Activated CD8-positive, alpha-beta memory T cell treated with anti-CD3 and anti-CD28 coated beads, Interleukin-2, amount 50 U/mL, for 24 hours (primary cell): ENCODE results near the gene PEPD.

Source experiments
- DNase-seq: peaks from one replicate; pipeline ENCODE4 v3.0.0-alpha.2; 2020; ENCODE audit errors: extremely low read depth

PEPD gene

GRCh38 chr19:33407716-33408115 is 113.9 kb downstream of the PEPD start:
- no peak for DNase-seq

- DNase-seq: no peak
Measured at GRCh38 chr19:33407140-33407551, 114.4 kb downstream of the PEPD start.

GRCh38 chr19:33406521-33407139 is 115.0 kb downstream of the PEPD start:
- peak; percentile 46 for DNase-seq

DNA sequence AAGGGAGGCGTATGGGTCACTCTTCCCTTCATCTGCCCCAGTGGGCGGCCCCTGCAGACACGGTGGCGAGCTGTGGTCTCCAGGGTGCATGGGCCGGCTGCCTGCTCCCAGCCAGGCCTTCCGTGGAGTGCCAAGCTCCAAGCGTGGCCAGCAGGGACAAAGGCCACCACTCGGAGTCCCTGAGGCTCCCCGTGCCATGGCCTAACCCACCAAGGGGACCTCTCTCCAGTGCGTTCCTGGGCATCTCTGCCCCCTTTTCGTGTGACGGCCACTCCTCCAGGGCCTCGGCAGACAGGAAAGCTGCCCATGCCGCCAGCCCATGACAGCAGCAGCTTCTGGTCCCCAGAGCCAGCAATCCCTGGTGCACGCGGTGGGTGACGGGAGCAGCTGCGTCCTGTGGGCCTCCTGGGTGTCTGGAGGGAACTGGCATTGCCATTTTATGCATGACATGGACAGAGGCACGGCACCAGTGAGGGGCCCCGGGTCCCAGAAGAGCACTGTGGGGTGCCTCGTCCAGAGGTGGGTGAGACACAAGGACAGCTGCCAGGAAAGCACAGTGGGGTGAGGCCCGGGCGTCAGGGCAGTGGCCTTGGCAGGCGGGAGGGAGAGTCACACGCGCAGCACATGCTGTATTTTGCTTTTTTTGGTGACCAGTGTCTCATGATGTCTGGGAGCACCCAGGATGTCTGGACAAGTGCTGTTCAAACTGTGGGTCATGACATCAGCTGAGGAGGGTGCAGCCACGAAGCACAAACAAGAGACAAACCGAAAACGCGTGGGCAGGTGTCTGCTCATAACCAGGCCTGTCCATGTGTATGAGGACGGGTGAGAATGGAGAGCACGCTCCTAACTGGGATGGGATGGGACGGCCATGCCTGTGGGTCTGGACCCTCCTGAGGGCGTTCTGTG is 115.8 kb downstream of the PEPD start:
- no peak for DNase-seq

DNA sequence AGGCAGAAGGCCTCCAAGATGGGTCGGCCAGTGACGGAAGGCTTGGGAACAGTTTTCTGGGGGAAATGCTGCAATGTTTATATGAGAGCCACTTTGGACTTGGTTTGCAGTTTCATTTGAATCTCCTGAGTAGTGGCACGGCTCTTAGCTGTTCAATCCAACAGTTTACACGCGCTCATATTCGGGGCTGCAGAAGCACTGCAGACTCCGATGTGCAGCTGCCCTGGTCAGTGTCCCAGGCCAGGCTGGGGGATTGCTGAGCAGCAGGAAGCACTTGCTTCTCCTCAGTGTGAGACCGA is 116.4 kb downstream of the PEPD start:
- DNase-seq: no peak

DNA sequence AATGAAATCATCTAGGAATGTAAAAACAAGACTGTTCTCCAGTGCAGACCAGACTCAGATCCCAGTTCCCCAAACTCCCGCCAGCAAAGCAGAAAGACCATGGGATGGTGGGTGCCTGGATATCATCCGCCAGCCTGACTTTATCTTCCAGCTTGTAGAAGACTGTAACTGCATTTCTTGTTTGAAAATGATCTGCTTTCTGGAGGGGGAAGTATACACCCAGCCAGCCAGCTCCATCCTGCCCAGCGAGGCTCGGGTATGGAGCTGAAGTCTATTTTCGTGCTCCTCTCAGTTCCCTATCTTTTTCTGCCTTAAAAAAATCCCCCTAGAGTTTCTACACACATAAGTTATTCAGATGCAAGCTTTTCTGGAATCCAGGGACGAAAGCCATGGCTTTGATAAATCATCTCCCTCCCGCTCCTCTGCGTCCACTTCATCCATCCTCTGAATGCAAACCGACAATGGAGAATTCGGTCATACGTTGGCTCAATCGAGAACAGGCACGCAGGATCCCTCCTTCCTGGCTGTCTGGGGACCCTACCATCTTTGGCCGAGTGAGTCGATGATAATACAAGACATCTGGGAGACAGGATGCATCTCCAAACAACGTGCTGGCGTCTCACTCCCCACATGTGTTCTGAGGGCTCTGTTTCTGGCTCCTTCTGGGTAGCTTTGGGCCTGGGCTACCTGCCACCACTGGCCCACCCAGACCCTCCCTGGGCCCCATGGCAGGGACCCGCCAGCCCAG is 116.9 kb downstream of the PEPD start:
- no peak for DNase-seq

DNA sequence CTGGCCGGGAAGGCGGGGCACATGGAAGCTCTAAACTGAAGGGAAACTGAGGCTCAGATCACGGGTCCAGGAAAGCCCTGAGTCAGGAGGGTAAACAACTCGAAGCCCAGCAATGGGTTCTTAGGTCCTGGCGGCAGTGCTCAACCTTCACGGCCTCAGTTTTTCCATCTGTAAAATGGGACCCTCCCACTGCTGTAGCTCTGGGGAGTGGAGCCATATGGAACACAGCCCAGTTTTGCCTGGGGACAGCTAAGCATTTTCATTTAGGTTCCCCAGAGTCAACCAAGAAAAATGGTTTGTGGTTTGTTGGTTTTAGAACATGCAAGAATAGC is 117.7 kb downstream of the PEPD start:
- no peak for DNase-seq

DNA sequence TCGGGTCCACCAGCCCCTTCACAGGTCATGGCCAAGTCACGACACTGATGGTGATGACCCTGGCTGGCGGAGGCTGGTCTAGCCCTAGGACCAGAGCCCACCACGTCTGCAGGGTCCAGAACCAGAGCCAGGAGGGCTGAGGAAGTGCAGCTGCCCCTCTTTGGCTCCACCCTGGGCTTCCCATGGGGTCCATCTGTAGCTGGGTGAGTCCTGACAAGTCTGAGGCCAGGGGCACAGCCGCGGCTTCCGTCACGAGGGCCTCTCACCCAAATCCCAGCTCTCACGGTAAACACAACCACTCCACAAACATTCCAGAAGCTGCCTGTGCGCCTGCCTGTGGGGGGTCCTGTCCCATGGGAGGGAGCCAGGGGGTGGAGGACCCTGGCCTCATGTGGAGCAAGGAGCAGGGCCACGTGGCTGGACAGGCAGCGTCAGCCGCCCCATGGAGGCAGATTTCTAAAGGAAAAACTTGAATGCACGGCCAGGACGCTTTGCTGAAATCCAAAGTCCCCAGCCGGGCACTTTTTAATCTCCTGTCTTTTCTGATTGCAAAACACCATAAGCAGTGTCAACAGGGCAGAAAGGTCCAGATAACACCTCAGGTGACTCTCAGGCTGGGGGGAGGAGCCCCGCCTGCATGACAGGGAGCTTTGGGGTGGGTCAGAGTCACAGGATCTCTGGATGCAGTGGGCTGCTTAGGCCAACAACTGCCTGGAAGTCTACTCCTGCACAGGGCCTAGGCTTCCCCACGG is 118.2 kb downstream of the PEPD start:
- no peak for DNase-seq

DNA sequence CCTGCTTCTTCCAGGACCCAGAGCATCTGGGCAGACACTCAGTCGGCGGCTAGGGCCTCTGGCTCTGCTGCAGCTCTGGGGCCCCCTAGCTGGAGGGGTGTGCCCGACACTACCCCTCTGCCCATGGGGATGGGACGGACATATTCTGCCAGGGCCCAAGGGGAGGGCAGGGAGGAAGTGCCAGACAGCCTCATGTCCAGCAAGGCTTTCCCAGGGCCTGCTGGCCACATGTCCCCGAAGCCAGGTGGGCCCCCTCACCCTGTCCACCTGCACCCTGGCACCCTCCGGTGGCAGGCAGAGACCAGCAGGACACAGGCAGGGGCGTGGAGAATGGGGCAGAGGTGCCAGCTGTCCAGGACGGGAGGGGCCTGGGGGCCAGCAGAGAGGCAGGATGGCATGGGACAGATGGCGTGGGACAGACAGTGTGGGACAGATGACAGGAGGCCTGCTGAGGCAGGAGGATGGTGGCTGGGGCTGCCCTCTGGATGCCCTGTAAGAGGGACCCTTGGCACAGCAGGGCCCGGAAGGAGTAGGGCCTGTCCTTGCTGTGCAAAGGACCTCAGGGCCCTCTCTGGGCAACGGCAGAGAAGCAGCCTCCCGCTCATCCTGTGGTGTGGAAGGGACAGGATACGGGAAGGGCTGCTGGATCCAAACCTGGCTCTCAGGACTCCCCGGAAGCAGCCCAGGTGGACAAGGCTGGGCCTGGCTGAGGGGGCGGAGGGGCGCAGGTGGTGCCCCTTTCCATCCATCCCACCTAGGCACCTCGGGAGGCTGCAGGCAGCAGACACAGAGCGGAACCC is 119.0 kb downstream of the PEPD start:
- no peak for DNase-seq

DNA sequence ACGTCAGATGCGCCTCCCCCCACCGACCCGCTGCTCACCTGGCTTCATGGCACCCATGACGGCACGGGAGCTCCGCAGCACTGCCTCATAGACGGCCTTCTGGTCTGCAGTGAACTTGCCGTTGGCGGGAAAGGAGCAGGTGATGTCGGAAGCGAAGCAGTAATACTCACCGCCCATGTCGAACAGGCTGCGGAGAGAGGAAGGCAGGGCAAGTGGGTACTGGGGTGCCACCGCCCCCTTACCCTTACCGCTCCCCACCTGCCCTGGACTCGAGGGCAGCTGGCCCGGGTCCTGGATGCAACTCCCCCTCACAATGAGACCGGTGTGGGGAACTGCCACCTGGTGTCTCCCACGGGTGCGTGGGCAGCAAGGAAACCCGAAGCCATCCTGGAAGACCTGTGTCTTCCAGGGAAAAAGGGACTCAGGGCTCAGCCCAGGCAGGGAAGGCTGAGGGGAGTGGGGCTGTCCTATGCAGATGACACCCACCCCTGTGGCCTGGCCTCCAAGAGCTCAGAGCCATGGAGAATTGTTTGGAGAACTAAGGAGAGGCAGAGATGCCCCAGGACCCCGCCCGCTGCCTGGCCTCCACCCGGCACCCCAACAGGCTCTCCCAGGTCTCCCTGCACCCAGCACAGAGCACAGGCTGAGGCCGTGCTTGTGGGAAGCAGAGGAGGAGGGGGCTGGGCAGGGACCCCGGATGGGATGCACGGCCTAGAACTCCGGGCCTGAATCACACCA is 119.7 kb downstream of the PEPD start:
- no peak for DNase-seq

DNA sequence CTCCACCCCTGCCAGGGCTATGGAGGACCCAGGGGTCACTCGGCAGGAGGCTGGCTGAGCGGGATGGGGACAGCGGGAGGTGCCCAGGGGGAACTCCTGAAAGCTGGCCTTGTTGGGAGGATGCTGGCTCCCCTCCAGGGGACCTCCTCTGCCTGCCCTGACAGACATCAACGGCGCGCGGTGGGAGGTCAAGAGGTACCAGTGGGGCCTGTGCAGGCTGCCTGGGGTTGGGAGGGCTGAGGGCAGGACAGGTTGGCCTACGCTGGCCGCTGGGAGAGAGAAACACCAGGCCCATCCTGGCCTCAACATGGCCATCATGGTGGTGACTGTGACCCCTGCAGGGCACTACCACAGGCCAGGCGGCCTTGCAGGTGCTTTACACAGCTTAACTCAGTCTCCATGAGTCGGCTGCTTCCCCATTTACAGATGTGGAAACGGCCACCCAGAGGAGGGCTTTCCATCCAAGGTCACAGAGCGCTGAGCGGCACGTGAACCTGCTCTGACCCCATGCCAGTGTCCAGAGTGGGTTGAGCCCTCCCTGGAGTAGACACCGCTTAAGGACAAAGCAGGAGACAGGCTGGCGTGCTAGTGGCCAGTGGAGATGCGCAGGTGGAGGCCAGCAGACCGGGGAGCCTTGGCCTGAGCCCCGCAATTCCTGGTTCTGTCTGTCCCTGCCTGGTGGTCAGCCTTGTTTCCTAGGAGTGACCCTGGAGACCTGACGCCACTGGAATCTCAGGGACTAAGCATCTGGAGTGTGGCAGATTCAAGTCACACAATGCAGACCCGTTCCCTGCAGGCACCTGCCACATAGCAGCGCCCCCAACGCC is 120.5 kb downstream of the PEPD start:
- DNase-seq: no peak

GRCh38 chr19:33399745-33400681 is 121.6 kb downstream of the PEPD start:
- no peak for DNase-seq

GRCh38 chr19:33399081-33399744 is 122.4 kb downstream of the PEPD start:
- DNase-seq: no peak

DNA sequence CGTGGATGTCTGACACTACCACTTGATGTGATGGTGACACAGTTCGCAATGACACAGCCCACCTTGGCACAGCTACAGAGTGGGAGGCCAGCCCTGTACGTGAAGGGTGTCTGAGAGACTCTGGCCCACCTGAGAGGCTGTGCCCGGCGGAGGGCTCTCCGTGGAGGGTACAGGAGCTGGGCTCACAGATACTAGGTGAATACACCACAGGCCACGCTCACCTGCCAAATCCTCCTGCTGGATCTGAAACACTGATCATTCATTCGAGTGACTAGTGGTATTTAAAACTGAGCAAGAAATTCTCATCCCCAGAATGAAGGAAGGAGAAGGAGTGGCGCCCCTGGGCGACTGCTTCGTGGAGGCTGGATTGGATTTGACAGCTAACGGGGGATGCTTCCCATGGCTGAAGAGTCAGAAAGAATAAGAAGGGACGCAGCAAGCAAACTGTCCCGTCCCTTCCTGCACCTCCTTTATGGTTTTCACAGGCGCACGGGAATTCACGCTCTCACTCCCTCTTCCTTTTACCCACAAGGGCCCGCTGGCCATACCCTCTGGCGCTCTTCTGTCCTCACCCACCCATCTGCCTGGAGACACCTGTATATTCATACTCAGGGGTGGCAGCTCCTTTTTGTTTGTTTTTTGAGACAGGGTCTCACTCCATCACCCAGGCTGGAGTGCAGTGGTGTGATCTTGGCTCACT is 123.1 kb downstream of the PEPD start:
- DNase-seq: no peak

DNA sequence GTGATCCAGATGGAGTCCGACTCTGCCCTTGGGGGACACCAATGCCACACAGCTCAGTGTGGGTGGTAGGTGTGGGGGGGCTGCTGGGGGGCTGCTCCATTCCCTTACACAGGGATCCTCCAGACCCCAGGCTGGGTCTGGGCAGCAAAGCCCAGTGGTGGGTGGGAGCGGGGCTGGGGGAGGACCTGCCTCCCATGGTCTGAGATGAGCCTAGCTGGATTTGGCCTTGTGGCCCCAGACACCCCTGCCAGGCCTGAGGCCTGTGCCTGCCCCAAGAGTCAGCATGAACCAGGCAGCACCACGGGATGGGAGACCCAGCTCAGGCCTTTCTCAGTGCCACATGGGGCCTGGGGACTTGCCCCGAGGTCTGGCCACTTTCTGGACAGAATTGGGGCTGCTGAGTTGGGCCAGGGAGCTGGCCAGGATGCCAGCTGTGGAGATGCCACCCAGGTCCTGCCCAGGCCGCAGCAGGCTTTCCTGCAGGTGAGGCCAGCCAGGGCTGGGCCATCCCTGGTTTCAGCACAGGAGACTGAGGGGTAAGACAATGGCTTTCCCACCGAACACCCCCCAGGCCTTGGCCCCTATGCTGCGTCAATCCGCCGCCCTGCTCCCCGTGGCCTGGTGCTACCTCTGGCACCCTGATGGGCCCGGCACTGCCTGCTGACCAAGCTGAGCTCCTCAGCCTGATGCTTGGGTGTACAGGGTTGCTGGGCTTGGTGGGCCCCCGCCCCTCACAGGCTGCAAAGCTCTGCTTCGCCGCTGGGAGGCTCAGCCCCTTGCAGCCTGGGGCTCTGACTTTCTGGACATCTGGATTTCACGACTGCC is 123.8 kb downstream of the PEPD start:
- DNase-seq: no peak

GRCh38 chr19:33396701-33397535 is 124.7 kb downstream of the PEPD start:
- DNase-seq: no peak
